HG03469 (cell line): ENCODE results near the gene TRIM16.
"Not testable (repeated sequence)": the region's sequence is repeated elsewhere in the genome, so short reads cannot be mapped to it uniquely, and the experiment has no call there.

Experiments used
- ATAC-seq: cut with Tn5 transposase; IDR thresholded peaks from one replicate; pipeline ENCODE4 v1.9.1; 2021; ENCODE audit warnings: mild to moderate bottlenecking, moderate library complexity, moderate number of reproducible peaks; ENCODE audit not compliant: unreplicated experiment

Gene TRIM16

GRCh38 chr17:15659236-15659635, 24.9 kb downstream of the TRIM16 start:
- ATAC-seq, result no peak

- no peak for ATAC-seq
Observed at GRCh38 chr17:15658296-15658695, 25.8 kb downstream of the TRIM16 start.

DNA sequence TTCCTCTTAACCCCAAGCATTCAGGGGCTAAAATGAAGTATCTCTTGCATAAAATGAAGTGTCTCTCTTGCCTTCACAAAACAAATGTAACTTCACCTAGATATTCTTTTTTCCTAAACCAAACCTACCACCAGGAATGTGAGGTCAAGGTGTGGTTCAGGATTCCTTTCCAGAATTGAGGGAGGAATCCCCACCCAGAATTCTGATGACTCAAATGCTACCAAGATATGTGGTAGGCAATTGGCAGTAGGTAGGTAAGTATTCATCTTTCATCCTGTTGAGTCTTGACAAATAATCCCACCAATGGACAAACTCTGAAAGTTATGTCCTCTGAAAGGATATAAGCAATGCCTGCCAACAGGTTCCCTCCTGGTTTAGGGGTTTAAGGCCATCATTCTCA, 26.2 kb downstream of the TRIM16 start:
- ATAC-seq, result no peak

DNA sequence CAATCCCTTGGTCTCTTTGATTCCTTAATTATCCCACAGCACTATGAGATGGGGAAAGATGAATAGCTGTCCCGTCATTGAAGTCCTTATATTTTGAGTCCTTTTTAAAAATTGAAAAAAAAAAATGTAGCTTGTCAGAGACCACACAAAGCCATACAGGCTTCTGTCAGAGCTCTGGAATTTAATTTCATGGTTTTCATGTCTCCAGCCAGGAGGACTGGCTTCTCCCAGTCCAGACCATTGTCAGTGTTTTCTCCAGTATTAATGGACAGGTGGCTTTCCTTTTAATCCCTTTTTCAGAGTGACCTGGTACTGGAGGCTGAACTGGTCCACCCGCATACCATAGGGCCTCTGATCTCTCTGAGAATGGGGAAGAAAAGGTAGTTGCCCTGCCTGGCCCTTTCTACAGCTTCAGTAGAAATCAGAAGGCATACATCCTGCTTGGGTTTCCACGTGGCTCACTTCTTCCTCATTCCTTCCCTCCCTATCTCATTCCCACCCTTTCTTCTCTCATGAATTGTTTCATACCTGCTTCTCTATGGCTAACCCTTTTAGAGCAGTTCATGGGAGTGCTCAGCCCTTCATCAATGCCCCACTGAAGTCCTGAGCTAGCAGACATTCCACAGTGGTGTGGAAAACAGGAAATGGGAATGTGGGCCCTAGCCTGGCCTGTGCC, 29.1 kb downstream of the TRIM16 start:
- no peak for ATAC-seq

DNA sequence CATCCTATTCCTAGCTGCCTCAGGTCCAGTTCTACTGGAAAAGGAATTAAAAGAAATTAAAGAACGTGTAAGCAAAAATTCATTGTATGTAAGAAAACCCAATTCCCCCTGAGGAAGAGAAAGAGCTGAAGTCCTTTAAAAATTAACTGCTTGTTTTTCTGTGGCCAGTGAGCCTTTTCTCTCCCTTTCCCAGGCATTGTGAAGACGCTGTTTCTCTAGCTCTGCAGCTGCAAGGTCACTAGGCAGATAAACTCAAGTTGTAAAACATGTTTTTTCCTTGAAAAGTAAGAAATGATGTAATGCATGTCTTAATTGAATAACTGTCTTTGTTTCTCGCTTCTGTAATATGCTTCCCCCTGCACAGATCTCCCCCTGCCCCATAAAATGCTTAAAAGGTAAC, 29.7 kb downstream of the TRIM16 start:
- ATAC-seq, result not testable (repeated sequence)

DNA sequence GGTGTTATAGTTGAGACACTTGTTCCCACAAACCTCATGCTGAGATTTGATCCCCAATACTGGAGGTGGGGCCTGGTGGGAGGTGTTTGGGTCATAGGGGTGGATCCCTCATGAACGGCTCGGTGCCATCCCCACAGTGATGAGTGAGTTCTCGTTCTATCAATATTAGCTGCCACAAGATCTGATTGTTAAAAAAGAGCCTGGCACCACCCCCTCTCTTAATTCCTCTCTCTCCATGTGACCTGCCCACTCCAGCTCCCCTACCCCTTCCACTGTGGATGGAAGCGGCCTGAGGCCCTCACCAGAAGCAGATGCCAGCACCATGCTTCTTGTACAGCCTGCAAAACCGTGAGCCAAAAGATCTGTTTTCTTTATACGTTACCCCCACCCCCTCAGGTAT, 31.2 kb downstream of the TRIM16 start:
- no peak for ATAC-seq

DNA sequence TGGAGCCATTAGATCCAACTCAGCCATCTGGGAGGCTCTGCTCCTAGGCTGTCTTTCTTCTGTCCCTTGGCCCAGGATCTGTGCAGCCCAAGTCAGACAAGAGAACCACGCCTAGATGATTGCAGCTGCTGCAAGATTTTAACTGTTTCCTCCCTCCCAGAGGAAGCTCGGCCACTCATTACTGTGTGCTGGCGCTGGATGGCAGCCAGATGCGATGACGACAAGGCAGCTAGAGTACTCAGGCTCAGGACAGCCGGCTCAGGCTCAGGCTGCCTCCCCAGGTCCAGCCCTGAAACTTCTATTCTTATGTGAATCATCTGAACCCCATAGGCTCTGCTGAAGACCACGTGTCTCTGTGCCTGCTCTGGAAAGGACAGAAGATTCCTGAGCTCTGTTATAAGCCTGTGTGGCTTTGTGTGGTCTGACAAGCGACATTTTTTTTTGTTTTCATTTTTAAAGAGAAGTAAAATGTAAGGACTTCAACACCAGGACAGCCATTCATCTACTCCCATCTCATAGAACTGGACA, 32.5 kb downstream of the TRIM16 start:
- peak; percentile 87 for ATAC-seq

DNA sequence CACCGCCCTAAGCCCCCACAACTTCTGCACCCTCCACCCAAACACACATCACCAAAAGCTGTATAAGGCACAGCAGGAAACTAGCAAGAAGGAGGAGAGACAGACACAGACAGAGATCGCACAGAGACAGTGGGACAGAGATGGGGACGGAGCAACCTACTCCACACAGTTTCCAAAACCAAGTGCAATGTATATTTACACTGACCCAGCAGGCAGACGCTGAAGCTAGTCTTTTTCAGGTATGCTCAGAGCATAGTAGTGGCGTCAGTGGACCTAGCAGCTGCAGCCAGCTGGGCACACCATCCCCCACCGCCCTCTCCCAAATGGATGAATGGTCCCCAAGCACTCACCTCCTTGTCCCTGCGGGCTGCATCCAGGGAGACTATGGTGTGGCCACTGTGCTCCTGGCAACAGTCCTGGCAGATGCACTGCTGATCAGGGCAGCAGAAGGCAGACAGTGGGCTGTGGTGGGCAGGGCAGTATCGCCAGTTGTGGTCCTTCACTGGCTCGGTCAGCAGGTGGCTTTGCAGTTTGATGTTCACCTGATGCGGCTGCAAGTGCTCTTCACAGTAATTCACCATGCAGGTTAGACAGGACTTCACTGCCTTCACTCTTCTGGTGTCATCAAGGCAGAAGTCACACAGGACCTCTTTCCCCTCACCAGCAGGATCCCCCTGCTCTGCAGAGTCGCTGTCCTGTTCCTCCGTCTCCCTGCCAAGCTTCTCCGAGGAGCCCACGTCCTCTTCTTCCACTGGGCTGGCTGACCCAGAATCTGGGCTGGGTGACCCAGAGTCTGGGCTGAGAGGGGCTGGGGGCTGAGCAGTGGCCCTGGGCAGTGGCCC, 33.1 kb downstream of the TRIM16 start:
- ATAC-seq, result no peak

- ATAC-seq, result no peak
Observed at GRCh38 chr17:15649861-15650421, 34.2 kb downstream of the TRIM16 start.

DNA sequence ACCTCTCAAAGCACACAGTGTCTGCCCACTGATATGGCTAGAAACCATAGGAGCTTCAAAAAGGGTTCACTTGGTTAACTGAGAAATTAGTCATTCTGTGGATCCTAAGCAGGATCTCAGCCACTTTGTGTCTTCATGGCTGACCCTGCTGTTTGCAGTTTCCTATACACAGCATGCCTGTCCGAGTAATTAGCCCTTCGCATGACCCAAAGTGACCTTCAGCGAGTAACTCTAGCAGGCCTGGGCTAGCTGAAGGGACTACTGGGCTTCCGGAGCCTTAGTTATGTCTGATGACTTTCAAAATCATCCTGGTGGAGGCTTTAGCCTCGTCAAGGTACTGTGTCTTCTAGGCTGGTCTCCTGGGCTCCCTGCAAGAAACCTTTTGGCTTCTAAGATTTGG, 35.7 kb downstream of the TRIM16 start:
- ATAC-seq, result no peak

DNA sequence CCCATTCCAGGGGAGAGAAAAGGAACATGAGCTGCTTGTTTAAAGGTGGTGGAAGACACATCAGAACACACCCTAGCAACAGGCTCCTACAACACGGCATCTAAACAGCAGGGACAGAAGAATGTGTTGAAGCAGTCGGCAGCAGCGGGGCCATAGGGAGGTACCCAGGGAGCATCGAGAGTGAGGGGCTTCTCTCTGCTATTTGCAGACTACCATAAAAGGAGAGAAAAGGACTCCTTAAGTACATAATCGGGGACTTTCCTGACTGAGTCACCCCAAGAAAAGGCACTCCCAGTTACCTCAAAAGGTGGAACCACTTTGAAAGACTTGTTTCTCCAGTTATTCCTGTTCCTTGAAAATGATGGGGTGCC, 38.2 kb downstream of the TRIM16 start:
- ATAC-seq, result not testable (repeated sequence)

GRCh38 chr17:15645099-15645941, 38.8 kb downstream of the TRIM16 start:
- ATAC-seq, result not testable (repeated sequence)

- ATAC-seq, result not testable (repeated sequence)
Observed at GRCh38 chr17:15642505-15643251, 41.4 kb downstream of the TRIM16 start.

DNA sequence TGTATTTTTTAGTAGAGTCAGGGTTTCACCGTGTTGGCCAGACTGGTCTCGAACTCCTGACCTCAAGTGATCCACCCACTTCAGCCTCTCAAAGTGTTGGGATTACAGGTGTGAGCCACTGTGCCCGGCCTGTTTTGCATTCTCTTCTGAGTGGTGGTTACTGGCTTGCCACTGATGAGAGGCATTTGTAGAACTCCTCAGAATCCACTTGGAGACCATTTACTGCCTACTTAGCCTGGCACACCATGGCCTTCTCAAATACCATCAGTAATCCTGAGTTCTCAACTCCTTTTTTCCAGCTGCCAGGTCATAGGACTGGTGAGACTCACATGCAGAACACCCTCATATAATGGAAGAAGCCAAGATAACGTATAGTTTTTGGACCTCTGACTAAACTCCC, 42.1 kb downstream of the TRIM16 start:
- not testable (repeated sequence) for ATAC-seq

DNA sequence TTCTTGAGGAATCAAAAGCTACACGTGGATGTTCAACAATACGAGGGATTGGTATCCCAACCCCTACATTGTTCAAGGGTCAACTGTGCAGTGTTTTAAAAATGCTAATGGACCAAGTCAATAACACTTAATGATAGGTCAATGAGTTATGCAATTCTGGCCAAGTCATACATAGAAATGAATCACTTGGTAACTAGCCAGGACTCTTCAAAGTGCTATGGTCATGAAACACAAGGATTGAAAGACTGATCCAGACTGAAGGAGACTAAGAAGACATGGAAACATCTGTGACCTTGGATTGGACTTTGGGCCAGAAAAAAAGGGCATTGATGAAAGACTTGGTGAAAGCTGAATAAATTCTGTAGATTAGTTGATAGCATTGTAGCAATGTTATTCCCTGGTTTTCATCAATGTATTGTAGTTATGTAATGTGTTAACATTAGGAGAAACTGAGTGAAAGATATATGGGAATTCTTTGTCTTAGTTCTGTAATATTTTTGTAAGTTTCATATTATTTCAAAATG, 53.1 kb downstream of the TRIM16 start:
- not testable (repeated sequence) for ATAC-seq

DNA sequence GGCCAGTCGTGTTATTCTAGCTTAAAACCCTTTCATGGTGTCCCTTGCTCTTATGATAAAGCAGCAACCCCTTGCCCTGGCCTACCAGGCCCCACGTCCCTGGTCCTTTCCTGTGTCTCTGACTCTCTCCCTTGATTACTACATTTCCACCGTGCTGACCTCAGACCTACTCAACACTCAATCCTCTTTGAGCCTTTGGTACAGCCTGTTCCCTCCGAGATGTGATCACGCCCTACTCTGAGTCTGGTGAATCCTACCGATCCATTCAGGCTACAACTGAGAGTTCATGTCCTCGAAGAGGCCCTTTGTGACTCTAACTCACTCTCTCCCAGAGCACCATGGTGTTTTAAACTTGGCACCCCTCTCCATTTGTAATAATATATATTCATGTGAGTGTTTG, 54.1 kb downstream of the TRIM16 start:
- ATAC-seq, result not testable (repeated sequence)

- not testable (repeated sequence) for ATAC-seq
Observed at GRCh38 chr17:15623661-15624209, 60.4 kb downstream of the TRIM16 start.

- ATAC-seq, result not testable (repeated sequence)
Observed at GRCh38 chr17:15623255-15623654, 60.9 kb downstream of the TRIM16 start.

GRCh38 chr17:15622124-15622523, 62.0 kb downstream of the TRIM16 start:
- not testable (repeated sequence) for ATAC-seq
